Bronchial epithelial cell (primary cell): ENCODE data around the gene EIF2D. TPM values are rescaled to one million over a fixed set of nuclear protein-coding genes. Genes with fewer than 3 reads are reported as not detected.

ENCODE experiments used
- DNase-seq: peaks from one replicate; pipeline ENCODE4 v3.0.0-alpha.2; 2010; ENCODE audit warnings: low read depth
- FAIRE-seq: peaks from 2 replicates; lab custom pipeline; 2011; peaks lifted over from hg19 to GRCh38; lab: Jason Lieb, UNC
- H3K27me3 ChIP-seq: 2 replicates; pipeline ENCODE4 v1.5.1; 2011; ENCODE audit warnings: low read length; ENCODE audit not compliant: control insufficient read depth, insufficient read depth
- H3K36me3 ChIP-seq: 2 replicates; pipeline ENCODE4 v1.5.1; 2011; ENCODE audit warnings: low read length; ENCODE audit not compliant: control insufficient read depth, insufficient read depth
- H3K4me3 ChIP-seq: 2 replicates; pipeline ENCODE4 v1.5.1; 2011; ENCODE audit warnings: mild to moderate bottlenecking, low read depth, low read length, control low read depth
- total RNA-seq: library from RNA; depleted of rRNA; stranded (reverse); fragments of >200 nt; gene quantifications from 2 replicates; pipeline ENCODE4 v1.2.1, GENCODE V29; 2014
- TF ChIP-seq, protein P1 (sequence below): IDR thresholded peaks from 2 replicates; pipeline ENCODE4 v1.5.1; 2011; ENCODE audit warnings: mild to moderate bottlenecking, moderate library complexity, low read length, control low read depth, inconsistent platforms; ENCODE audit not compliant: insufficient read depth, severe bottlenecking

EIF2D gene
- total RNA-seq, 1 donor from 2014 or later, result 56.1 TPM

- Histone ChIP-seq H3K4me3 (peak overlapping the region; percentile 35), H3K36me3 (no peaks in the 10 kb centered on the region), H3K27me3 (no peaks in the 10 kb centered on the region)
- TF ChIP-seq, protein P1, sequence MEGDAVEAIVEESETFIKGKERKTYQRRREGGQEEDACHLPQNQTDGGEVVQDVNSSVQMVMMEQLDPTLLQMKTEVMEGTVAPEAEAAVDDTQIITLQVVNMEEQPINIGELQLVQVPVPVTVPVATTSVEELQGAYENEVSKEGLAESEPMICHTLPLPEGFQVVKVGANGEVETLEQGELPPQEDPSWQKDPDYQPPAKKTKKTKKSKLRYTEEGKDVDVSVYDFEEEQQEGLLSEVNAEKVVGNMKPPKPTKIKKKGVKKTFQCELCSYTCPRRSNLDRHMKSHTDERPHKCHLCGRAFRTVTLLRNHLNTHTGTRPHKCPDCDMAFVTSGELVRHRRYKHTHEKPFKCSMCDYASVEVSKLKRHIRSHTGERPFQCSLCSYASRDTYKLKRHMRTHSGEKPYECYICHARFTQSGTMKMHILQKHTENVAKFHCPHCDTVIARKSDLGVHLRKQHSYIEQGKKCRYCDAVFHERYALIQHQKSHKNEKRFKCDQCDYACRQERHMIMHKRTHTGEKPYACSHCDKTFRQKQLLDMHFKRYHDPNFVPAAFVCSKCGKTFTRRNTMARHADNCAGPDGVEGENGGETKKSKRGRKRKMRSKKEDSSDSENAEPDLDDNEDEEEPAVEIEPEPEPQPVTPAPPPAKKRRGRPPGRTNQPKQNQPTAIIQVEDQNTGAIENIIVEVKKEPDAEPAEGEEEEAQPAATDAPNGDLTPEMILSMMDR, result no peak
- no peak for FAIRE-seq
- DNase-seq, result no peak
These were observed 55.3 kb downstream of the EIF2D start for GRCh38 chr1:206556750-206557635.

DNA sequence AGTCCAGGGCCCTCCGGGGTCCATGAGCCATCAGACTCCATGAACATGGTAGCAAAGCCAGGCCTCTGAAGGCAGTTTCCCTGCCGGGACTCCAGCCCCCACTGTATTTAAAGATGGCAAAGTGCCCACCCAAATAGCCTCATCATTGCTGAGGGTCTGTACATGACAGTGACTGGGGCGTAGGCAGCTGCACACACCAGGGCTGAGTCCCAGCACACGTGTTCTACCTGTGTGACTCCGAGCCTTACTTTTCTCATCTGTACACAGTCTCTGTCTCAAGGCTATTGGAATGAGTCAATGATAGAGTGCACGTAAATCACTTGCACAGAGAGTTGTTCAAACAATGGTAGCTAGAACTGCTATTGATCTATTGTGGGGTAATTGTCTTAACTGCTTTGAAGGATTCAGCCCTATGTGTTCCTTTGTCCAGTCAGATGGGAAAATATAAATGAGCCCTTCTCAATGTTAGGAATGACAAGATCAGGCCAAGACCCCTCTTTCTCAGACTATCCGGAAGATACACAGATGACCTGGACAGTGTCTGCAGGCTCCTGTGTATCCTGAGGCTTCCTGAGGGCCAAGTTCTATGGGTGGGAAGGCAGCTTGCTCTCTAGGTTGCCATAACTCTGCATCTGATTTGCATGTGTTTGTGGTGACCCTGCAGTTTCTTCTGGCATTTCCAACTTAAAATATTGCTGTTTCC, 56.1 kb downstream of the EIF2D start:
- DNase-seq (peak; percentile 20), FAIRE-seq (no peak)
- H3K36me3 ChIP-seq, result no peaks in the 10 kb centered on the region
- no peaks in the 10 kb centered on the region for H3K27me3 ChIP-seq
- TF ChIP-seq, protein P1, result no peak
- no peak overlapping the region for H3K4me3 ChIP-seq

DNA sequence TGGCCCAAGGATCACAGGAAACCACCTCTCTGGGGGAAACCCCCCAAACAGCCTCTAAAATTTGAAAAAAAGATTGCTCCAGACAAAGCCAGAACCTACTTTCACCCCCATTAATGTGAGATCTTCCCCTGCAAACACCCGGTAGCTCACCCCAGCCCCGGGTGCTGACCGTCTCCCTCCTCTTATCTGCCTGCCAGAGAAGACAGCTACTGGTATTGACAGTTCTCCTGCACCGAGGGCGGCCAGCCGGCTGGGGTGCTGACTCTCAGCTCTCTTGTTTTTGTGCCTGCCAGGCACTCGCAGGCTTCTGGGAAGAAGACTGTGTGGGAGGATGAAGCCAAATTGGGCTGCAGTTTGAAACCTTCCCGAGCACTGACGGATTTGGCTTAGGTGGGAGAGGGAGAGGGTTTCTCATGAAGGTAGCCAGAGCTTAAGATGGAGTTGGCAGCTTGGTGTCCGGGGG, 56.8 kb downstream of the EIF2D start:
- Histone ChIP-seq H3K36me3 (no peaks in the 10 kb centered on the region), H3K4me3 (no peak overlapping the region), H3K27me3 (no peaks in the 10 kb centered on the region)
- FAIRE-seq (no peak), DNase-seq (no peak)
- TF ChIP-seq, protein P1, result no peak

GRCh38 chr1:206554701-206555472, 57.4 kb downstream of the EIF2D start:
- TF ChIP-seq, protein P1, result no peak
- no peak for FAIRE-seq
- no peaks in the 10 kb centered on the region for H3K27me3 ChIP-seq
- H3K36me3 ChIP-seq, result no peaks in the 10 kb centered on the region
- no peak overlapping the region for H3K4me3 ChIP-seq
- DNase-seq, result no peak

GRCh38 chr1:206554211-206554610, 58.1 kb downstream of the EIF2D start:
- TF ChIP-seq, protein P1, result no peak
- DNase-seq (no peak), FAIRE-seq (no peak)
- Histone ChIP-seq H3K36me3 (no peaks in the 10 kb centered on the region), H3K4me3 (no peak overlapping the region), H3K27me3 (no peaks in the 10 kb centered on the region)
